Endothelial cell of hepatic sinusoid (primary cell): ENCODE measurements around the gene FAU.

Experiments
- in situ Hi-C: cut with HindIII; loops from 2 replicates; pipeline ENCODE4 v1.10.0; 2017; ENCODE audit warnings: low sequenced_read_pairs

Gene FAU

GRCh38 chr11:65083834-65084597, 37.9 kb downstream of the FAU start, which contains the start of the genes CDCA5 and ZFPL1:
Gene CDCA5, minus strand, starts transcription at chr11:65084040. Its CDS starts 62 bp downstream, at chr11:65083978.
Gene ZFPL1, plus strand, starts transcription at chr11:65084222. Its CDS starts 477 bp downstream, at chr11:65084699.
- in situ Hi-C loops: no loop called here

DNA sequence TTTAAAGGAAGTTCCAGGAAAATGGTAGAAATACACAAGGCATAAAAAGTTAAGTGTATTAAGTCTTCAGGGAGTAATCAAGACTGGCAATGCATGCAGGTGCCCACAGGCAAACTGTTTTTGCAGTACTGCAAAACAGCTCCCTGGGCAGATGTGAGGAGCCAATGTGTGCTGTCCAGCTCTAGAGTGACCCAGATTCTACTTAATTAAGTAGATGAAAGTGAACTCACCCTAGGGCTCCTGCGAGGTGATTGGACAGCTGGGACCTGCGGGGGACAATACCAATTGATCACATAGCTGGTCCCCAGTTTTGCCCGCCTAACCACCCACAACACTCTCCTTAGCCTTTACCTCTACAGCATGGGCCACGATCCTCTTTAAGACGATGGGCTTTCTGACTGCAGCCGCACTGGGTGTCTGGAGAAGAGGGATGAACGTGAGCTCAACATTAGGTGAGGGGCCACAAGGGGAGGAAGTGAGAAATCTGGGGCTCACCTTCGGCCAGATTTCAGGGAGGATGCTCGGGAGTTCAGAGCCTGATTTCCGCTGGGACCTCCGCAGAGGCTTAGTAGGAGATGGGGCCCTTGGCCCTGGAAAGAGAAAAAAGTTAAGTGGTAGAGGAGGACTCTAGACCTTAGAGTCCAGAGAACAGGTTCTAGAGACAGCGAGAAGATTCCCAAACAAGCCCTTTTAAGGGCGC, 38.6 kb downstream of the FAU start:
- in situ Hi-C loops: no loop called here

DNA sequence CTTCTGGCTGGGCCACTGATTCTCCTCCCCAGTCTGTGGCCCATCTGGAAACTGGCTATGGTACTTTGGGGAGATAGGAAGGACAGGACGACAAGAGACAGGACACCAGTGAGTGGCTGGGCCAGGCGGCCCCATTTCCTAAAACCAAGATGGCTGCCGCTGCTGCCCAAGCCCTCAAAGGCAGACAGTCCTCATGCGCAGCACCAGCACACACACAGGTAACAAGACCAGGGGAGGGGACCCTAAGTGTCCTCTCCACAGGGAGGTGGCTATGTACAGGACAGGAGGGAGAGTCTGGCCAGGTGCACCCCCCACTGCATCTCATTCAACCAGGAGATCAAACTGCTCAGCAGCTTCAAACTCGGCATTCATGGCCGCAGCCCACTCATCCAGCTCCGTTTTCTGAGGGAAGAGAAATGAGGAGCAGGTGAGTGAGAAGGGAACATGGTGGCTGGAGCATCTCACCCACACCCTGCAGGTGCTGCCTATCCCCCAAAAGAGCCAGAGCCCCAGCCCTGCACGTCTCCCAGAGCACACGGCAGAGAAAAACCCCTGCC, 43.1 kb downstream of the FAU start:
- in situ Hi-C loops: no loop called here

- in situ Hi-C loops: no loop called here
These were observed 43.8 kb downstream of the FAU start for GRCh38 chr11:65078151-65078550.

DNA sequence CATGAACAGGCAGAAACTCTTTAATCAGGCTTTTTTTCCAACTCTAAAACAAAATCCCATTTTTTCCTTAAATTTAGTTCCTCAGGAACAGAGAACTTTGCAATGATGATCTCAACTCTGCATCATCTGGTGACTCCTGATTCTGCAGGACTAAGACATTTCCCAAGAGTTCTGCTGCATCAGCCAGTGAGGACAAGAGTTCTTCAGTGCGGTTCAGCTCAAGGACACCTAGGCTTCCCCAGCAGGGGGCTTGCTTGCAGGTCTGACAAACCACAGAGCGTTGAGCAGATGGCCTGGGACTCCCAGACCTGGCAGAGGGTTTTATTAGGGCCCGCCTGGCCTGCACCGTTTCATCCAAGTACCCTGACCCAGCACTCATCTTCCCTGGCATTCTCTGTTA, 44.5 kb downstream of the FAU start:
- in situ Hi-C loops: no loop called here

DNA sequence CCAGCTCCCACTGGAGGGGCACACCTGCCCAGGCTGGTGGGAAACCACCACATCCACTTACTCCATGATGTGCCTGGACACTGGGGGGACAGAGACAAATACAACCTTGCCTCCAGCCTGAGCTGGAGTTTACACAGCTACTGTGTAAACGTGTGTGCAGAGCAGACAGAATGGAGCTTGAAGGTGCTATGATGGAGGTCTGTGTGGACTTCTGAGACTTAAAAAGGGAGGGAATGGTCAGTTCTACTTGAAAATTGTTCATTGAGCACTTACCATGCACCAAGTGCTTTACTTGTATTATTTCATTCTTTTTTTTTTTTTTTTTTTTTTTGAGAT, 49.3 kb downstream of the FAU start:
- in situ Hi-C loops: no loop called here

DNA sequence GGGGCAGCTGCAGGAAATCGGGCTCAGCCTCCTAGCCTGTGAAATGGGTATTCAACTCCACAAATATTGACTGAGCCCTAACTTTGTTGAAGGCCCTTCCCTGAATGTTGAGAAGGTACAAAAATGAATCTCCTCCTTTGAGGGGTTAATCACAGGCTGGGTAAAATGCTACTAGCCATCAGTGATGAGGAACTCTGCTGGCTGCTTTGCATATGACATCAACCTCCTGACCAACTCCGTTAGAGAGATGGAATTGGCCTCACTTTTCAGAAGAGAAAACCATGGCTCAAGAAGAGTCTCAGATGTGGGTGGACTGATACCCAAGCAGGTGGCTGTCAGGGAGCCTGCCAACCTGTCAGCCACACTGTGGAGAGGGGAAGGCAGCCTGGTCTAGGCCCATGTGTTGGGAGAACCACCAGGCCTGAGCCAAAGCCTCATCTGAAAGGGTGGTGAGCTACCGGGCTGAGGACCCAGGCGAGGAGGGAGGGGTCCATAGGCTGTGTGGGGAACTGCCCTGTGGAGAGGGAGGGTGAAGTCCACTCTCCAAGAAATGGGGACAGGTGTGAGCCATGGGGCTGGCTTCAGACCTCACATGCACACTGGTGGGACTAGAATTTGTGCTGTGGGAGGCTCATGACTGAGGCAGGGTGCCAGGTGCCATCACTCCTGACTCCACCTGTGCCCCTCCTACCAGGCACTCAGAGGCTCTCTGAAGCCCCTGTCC, 49.9 kb downstream of the FAU start:
- in situ Hi-C loops: no loop called here
